Right renal cortex interstitium (tissue), 3 donors: ENCODE results near the gene RGS17. TPM values are rescaled to one million over a fixed set of nuclear protein-coding genes. Genes with fewer than 3 reads are reported as not detected.
"Not testable (repeated sequence)": the region's sequence is repeated elsewhere in the genome, so short reads cannot be mapped to it uniquely, and the experiment has no call there.

Source experiments
- DNase-seq, 3 donors: peaks; one replicate each; pipeline ENCODE4 v3.0.0-alpha.2; 2013; ENCODE audit warnings: low read depth in 3 of 3, low spot score in 2 of 3
- polyA plus RNA-seq, 3 donors: library from polyadenylated mRNA; unstranded; fragments of 120-200 nt; gene quantifications; one replicate each; pipeline ENCODE4 v1.2.1, GENCODE V29; 2013; ENCODE audit not compliant: insufficient read length in 3 of 3

The RGS17 gene
- polyA plus RNA-seq, 3 donors, result 2.2 to 2.7 (median 2.4) TPM

DNA sequence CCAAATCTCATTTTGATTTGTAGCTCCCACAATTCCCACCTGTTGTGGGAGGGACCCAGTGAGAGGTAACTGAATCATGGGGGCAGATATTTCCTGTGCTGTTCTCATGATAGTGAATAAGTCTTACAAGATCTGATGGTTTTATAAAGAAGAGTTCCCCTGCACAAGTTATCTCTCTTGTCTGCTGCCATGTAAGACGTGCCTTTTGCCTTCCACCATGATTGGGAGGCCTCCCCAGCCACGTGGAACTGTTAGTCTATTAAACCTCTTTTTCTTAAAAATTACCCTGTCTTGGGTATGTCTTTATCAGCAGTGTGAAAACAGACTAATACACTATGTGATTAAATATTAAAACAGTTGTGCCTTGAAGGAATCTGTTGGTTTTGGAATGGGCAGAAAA is 131.5 kb downstream of the RGS17 start:
- DNase-seq, result not testable (repeated sequence)

DNA sequence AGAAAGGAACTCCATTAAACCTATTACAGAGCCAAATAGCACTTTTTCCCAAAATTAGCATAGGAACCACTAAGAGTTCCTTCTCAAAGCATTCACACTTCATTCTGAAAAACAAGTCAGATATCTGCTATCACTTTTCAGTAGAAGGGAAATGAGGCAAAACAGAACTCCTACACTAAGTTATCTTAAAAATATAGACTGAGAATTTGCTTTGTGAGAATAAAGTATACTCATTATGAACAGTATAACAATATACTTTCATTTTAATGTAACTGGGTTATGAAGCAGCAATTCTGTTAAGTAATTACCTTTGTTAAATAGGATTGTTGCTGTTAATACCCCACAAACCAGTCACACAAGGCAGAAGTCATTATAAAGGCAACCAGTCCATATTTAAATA is 137.2 kb downstream of the RGS17 start:
- no peak for DNase-seq

GRCh38 chr6:152993431-152993830 is 137.7 kb downstream of the RGS17 start:
- no peak for DNase-seq

DNA sequence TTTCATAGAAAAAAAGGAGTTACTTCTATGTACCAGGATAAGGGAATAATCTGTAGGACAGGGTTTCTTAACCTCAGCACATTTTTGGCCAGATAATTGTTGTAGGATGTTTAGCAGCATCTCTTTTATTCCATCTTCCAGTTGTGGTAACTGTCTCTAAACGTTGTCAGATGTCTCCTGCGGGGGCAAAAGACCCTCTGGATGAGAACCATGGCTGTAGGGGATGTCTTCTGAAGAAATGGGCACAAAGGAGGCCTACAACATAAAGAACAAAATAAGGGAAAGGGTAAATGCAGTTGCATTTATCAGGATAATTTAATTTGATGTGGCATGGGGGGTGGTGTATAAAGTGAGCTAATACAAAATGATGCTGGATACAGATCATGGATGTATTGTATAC is 144.1 kb downstream of the RGS17 start:
- DNase-seq, result no peak

DNA sequence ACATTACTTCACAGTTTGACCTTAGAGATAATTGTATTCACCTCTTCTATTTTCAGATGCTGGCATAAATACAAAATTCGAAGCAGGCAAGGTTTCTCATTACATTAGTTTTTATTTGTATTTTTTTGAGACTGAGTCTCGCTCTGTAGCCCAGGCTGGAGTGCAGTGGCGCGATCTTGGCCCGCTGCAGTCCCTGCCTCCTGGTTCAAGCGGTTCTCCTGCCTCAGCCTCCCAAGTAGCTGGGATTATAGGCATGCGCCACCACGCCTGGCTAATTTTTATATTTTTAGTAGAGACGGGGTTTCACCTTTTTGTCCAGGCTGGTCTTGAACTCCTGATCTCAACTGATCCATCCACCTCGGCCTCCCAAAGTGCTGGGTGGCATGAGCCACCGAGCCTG is 145.8 kb downstream of the RGS17 start:
- DNase-seq, result not testable (repeated sequence)

DNA sequence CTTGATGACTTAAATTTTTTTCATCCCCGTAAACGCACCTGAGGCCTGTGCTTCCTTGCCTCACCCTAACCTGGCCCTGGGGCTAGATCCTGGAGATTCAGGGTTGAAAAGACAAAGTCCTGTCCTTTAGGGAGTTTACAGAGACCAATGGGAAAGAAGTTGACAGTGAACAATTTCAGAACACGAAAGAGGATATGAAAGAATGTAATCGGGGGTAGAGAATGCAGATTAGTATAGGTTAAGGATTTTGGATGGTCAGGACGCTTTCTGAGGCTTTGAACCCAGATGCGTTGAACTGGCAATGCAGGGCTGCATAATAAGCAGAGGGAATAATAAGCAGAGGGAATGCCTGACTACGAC is 146.6 kb downstream of the RGS17 start:
- no peak for DNase-seq

DNA sequence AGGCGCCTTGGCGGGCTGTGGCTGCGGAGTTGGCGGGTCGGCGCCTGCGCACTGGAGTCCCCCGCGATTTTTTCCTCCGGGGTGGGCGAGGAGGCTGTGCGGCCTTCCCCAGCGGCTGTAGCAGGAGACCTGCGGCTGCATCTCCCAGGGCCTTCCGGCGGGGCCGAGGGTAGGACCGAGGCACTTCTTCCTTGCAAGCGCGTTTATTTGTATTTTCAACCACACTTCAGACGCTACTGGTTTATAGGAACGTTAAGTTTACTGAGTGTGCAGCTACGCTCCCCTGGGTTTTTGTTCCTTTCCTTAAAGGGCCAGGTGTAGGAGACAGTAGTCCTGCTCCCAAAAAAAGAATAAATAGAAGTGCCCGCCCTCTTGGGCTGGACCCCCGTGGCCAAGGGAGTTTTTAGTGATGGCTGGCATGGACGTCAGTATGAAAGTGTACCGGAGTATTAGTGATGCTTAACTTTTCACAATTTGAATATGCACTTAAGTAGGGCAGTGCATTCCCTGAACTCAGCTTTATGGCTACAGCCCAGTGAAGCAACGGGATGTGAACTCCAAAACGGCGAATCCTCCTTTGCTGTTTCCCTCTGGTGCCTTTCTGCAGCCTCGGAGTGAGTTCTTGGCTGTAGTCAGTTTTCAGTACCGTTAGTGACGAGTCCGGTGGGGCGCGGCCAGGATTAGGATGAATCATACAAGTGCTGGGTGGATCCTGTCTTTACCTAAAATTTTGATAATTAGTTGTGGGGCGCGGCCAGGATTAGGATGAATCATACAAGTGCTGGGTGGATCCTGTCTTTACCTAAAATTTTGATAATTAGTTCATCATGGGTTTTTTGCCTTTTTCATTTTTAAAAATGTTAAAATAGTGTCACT is 147.2 kb downstream of the RGS17 start:
- peak; percentile 19 to 93 (median 25) for DNase-seq

- peak; percentile 90 to 95 (median 94) for DNase-seq
Measured at GRCh38 chr6:152982904-152983636, 148.0 kb downstream of the RGS17 start, which contains the start of gene FBXO5. Gene FBXO5 (minus strand): TSS chr6:152983041. CDS start chr6:152982959, 82 bp downstream.

GRCh38 chr6:152981989-152982903 is 148.8 kb downstream of the RGS17 start:
- no peak for DNase-seq

DNA sequence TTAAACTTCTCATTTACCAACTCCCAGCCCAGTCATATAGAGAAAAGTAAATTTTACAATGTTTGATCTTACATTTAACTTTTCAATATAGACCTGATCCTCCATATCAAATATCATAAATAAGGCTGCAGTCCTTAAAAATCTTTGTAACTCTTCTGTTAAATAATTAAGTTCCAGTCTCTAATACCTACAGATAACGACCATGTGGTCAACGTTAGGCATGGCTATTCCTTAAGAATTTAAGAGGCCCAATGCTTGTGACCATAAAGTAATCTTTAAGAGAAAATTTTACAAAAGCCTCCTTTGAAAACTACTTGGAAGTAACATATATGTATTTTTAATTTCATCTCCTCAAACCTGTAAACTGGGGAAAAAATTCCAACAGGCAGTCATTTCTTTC is 149.9 kb downstream of the RGS17 start:
- no peak for DNase-seq

GRCh38 chr6:152980656-152981055 is 150.4 kb downstream of the RGS17 start:
- no peak for DNase-seq

DNA sequence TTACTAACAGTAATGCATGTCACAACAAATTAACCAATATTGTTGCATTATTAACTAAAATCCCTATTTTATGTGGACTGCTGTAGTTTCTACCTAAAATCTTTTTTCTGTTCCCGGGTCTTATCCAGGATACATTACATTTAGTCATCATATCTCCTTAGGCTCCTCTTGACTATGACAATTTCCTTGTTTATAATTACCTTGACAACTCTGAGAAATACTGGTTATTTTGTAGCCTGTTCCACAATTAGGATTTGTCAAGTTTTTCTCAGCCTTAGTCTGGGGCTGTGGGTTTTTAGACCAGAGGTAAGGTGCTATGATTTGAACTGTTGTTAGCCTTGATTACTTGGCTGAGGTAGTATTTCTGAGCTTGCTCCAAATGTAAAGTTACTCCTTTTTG is 152.0 kb downstream of the RGS17 start:
- DNase-seq, result no peak

DNA sequence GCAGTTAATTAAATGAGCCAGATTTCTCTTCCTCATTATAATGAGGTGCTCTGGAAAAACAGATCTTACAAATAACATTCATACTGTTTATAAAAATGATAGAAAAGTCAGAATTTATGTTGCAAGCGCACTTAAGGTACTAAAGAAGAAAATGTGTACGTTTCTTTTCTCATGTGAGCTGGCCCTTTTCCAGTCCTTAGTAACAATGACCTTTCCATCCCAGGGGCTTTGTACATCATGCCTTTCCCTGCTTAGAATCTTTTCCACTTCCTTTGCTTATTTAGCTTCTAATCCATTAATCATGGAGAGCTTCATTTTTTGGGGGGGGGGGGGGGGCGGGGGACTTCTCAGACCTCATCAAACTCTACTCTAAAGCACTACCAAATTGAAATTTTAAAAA is 153.0 kb downstream of the RGS17 start:
- no peak for DNase-seq

DNA sequence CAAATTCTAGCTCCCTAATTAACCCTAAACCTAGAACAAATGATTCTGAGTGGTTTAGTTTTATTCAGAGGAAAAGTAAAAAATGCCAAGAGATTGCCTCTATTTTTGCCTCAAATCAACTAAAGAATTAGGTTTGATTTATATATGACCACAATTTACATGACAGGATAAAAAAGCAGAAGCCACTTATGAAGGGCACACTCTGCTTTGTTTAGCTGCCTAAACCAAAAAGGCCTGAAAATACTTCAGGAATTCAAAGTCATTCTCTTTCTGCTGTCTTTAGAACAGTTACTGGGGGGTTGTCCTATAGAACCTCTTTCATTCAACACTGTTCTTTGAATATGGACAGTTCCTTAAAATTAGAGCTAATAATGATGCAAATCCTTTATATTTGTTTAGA is 153.5 kb downstream of the RGS17 start:
- no peak for DNase-seq

DNA sequence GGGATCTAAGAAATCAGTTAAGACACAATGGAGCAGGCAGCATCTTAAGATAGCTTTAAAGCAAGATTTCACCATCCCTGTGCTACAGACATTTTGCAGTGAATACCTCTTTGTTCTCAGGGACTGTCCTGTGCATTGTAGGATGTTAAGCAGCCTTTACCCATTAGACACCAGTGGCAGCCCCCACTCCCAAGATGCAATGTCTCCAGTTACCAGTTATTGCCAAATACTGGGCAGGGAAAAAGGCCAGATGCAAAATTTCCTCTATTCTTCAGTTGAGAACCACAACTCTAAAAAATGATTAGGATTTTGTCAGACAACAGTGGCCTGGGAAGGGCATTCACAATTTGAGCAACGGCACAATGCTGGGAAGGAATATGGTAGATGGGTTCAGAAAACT is 154.3 kb downstream of the RGS17 start:
- no peak for DNase-seq

DNA sequence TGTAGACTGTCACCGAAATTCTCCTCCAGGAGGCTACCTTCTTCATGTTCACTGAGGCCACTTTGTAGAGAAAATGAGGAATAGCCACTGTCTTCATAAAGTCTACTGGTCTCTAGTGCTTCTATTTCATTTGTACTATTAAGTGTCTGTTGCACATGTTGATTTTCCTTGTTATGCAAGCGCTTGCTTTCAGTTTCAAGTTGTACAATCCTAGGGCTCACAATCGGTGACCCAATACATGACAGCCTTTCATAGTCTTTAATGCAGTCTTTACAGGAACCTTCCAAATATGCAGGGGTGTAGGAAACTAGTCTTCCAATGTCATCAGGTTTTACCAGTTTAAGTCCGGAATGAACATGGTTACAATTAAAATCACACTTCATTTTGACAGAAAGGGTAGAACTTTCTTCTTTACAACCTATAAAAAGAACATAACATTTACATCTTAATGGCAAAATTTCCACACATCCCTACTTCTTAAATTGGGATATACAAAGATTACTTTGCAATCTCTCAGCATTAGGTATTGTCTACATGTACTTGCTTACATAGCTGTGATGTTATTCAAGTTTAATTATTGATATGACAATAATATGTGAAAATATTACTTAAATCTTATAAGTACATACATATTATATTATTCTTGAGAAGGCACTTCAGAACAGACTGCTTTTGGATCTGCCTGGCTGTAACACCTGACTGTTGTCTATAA is 155.7 kb downstream of the RGS17 start:
- DNase-seq, result no peak

DNA sequence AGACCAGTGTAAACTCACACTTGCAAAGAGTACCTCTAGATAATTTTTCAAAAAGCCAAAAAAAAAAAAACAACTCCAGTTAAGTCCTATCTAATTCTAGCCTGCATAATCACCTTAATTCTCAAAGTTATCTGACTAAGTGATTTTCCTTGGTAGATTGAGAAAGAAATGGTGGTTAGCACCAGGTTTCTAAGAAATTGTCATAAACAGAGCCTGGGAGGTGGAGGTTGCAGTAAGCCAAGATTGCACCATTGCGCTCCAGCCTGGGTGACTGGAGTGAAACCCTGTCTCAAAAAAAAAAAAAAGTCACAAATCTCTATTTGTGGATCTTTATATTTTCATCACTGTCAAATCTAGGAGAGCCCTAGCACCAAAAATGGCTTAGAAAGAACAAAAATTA is 157.2 kb downstream of the RGS17 start:
- no peak for DNase-seq

DNA sequence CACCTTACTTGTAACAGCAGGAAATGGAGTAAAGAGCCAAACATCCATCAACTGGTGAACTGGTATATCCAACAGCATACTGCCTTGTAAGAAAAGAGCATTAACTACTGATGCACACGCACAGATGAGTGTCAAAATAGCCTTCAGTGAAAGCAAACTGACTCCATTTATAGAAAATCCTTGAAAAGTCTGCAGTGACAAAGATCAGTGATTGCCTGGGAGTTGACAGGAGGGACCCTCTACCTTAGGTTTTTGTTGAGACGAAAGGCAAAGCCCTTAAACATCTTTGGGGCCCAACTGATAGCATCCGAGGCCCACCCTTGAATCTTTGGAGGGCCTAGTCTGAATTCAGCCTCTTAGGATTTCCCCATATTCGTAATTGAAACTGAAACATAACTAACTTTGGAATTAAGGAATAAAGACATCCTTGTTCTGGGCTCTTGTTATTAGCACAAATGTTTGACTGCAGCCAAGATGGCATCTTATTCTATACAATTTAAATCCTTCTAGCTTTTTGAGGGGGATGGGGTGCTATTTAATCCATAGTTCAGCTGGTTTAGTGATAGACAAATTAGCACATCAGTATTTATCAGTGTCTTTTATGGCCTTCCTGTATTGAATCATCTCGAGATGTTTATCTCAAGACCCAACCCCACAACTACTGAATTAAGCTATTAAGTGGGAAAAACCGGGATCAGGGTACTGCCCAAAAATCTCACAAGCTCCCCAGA is 161.2 kb downstream of the RGS17 start:
- DNase-seq, result no peak

- not testable (repeated sequence) for DNase-seq
Measured at GRCh38 chr6:152966168-152966894, 164.8 kb downstream of the RGS17 start.
